Measurements from ENCODE around the gene CSF2RB. TPM values are rescaled to one million over a fixed set of nuclear protein-coding genes. Genes with fewer than 3 reads are reported as not detected.

CSF2RB gene
- total RNA-seq, 1 donor from 2014 or later, result 152 TPM

- Mint-ChIP-seq H3K36me3 (ENCODE audit: low read depth) (peaks cover 29% of the 10 kb centered on the region), H3K4me1 (peaks cover 59% of the 10 kb centered on the region), H3K27ac (peak overlapping the region; percentile 89), H3K27me3 (no peaks in the 10 kb centered on the region), H3K9me3 (no peaks in the 10 kb centered on the region), H3K4me3 (peak overlapping the region; percentile 65)
- intact Hi-C loops (cut with micrococcal nuclease), result loop anchor here (1.0 to 2.0 kb wide), 2 partner anchors 38 to 84 kb away; no protein-coding TSS in a partner anchor
- CTCF ChIA-PET, result interaction anchor here (1.8 kb wide), 1 partner anchor 84 kb away, joined by 7 read pairs; no protein-coding TSS in a partner anchor
- DNase-seq (peak; percentile 38), ATAC-seq (ENCODE audit: low read depth) (peak; percentile 87)
- POLR2A ChIA-PET, result interaction anchor here (0.6 to 3.1 kb wide), 9 partner anchors 13 to 303 kb away, joined by 3 to 26 read pairs (median 4); partner anchors contain the start of genes CSF2RB, IFT27 and NCF4
- TF ChIP-seq CTCF (IDR thresholded peaks at IDR 0.05), result no peak
These were observed 27.2 kb downstream of the CSF2RB start for GRCh38 chr22:36940676-36941075.

GRCh38 chr22:36942556-36942955 lies 29.1 kb downstream of the CSF2RB start:
- POLR2A ChIA-PET, result interaction anchor here (0.5 to 3.1 kb wide), 4 partner anchors 11 to 413 kb away, joined by 3 to 26 read pairs (median 4); partner anchors contain the start of genes EIF3D and NCF4

GRCh38 chr22:36946421-36947158 lies 33.2 kb downstream of the CSF2RB start:
- Mint-ChIP-seq H3K4me3 (no peak overlapping the region), H3K27ac (no peak overlapping the region), H3K36me3 (ENCODE audit: low read depth) (no peaks in the 10 kb centered on the region), H3K27me3 (peaks cover 8% of the 10 kb centered on the region), H3K4me1 (peaks cover 24% of the 10 kb centered on the region), H3K9me3 (no peaks in the 10 kb centered on the region)
- no peak for DNase-seq
- ChIA-PET POLR2A (interaction anchor here (0.8 kb wide), 1 partner anchor 19 kb away, joined by 3 read pairs; no protein-coding TSS in a partner anchor), CTCF (interaction anchor here (1.2 kb wide), 1 partner anchor 31 kb away, joined by 6 read pairs; no protein-coding TSS in a partner anchor)
- TF ChIP-seq CTCF (IDR thresholded peaks at IDR 0.05), result no peak
- peak; percentile 64 for ATAC-seq (ENCODE audit: low read depth)
- intact Hi-C loops (cut with micrococcal nuclease), result no loop called here

More at GRCh38 chr22:36942556-36942955, 29.1 kb downstream of the CSF2RB start:
- no peak overlapping the region for H3K27ac Mint-ChIP-seq
- CTCF ChIA-PET, result interaction anchor here (0.9 kb wide), 1 partner anchor 86 kb away, joined by 3 read pairs; no protein-coding TSS in a partner anchor
- H3K9me3 Mint-ChIP-seq, result no peaks in the 10 kb centered on the region
- TF ChIP-seq CTCF (IDR thresholded peaks at IDR 0.05), result no peak
- H3K27me3 Mint-ChIP-seq, result no peaks in the 10 kb centered on the region
- no peak overlapping the region for H3K4me3 Mint-ChIP-seq
- DNase-seq, result no peak
- ATAC-seq (ENCODE audit: low read depth), result no peak
- peaks cover 47% of the 10 kb centered on the region for H3K4me1 Mint-ChIP-seq
- intact Hi-C loops (cut with micrococcal nuclease), result no loop called here
- peaks cover 12% of the 10 kb centered on the region for H3K36me3 Mint-ChIP-seq (ENCODE audit: low read depth)

- ChIA-PET POLR2A (no interaction called here), CTCF (no interaction called here)
- ATAC-seq (ENCODE audit: low read depth), result no peak
- Mint-ChIP-seq H3K36me3 (ENCODE audit: low read depth) (no peaks in the 10 kb centered on the region), H3K27ac (no peak overlapping the region), H3K4me1 (peaks cover 5% of the 10 kb centered on the region), H3K27me3 (peaks cover 8% of the 10 kb centered on the region), H3K4me3 (no peak overlapping the region), H3K9me3 (no peaks in the 10 kb centered on the region)
- TF ChIP-seq CTCF (IDR thresholded peaks at IDR 0.05), result no peak
- intact Hi-C loops (cut with micrococcal nuclease), result no loop called here
- no peak for DNase-seq
These were observed 35.1 kb downstream of the CSF2RB start for GRCh38 chr22:36948273-36949225.

All from activated B cell treated with CpG ODN at 0.5 μM for 24 hours (primary cell).